ENCODE measurements around the gene E2F8.

DNA sequence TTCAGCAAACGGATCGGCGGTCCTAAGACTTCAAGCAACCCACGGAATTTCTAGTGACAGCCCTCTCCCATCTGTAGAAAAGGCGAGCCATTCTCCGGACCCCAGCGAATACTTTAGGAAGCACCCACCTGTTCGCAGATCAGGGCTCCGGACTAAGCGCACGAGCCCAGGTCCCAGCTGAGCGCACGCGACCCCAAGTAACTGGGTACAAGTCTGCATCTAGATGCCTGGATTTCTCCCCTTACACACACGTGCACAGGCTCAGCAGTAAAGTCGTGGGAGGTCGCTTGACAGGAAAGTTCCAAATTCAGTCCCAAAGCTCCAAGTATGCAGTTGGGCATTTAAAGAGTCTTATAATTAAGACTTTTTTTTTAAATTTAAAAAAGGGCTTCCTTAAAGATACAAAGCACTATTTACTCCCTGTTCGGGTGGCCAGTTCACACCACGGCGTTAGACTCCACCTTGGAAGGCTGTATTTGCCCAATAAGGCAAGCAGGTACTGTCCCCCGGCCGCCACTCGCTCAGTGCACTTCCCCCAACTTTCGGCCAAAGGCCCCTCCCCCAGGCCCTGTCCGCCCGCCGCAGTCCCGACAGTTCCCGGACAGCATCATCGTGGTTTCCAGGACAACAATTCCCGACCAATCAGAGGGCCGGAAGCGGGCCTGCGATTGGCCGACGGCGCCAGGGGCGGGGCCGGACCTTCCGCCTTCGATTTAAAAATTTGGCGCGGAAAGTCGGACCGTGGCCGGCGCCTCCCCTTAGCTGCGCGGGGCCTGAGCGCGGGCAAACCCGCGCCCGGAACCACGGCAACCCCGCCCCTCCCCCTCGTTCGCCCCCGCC, at the start of gene E2F8:
- TF ChIP-seq, protein P1, sequence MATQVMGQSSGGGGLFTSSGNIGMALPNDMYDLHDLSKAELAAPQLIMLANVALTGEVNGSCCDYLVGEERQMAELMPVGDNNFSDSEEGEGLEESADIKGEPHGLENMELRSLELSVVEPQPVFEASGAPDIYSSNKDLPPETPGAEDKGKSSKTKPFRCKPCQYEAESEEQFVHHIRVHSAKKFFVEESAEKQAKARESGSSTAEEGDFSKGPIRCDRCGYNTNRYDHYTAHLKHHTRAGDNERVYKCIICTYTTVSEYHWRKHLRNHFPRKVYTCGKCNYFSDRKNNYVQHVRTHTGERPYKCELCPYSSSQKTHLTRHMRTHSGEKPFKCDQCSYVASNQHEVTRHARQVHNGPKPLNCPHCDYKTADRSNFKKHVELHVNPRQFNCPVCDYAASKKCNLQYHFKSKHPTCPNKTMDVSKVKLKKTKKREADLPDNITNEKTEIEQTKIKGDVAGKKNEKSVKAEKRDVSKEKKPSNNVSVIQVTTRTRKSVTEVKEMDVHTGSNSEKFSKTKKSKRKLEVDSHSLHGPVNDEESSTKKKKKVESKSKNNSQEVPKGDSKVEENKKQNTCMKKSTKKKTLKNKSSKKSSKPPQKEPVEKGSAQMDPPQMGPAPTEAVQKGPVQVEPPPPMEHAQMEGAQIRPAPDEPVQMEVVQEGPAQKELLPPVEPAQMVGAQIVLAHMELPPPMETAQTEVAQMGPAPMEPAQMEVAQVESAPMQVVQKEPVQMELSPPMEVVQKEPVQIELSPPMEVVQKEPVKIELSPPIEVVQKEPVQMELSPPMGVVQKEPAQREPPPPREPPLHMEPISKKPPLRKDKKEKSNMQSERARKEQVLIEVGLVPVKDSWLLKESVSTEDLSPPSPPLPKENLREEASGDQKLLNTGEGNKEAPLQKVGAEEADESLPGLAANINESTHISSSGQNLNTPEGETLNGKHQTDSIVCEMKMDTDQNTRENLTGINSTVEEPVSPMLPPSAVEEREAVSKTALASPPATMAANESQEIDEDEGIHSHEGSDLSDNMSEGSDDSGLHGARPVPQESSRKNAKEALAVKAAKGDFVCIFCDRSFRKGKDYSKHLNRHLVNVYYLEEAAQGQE (IDR thresholded peaks at IDR 0.05; ENCODE audit: borderline replicate concordance) = no peak
- TF ChIP-seq, protein P2, sequence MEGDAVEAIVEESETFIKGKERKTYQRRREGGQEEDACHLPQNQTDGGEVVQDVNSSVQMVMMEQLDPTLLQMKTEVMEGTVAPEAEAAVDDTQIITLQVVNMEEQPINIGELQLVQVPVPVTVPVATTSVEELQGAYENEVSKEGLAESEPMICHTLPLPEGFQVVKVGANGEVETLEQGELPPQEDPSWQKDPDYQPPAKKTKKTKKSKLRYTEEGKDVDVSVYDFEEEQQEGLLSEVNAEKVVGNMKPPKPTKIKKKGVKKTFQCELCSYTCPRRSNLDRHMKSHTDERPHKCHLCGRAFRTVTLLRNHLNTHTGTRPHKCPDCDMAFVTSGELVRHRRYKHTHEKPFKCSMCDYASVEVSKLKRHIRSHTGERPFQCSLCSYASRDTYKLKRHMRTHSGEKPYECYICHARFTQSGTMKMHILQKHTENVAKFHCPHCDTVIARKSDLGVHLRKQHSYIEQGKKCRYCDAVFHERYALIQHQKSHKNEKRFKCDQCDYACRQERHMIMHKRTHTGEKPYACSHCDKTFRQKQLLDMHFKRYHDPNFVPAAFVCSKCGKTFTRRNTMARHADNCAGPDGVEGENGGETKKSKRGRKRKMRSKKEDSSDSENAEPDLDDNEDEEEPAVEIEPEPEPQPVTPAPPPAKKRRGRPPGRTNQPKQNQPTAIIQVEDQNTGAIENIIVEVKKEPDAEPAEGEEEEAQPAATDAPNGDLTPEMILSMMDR (IDR thresholded peaks at IDR 0.05; ENCODE audit: poor library complexity, severe bottlenecking) = no peak

Data from neural cell (in vitro differentiated cells).